MM.1S (cell line): ENCODE data around the gene RNGTT.

Experiments
- CTCF ChIP-seq: fragments of 300-600 bp; sonication (generic); IDR thresholded peaks from 2 replicates; pipeline ENCODE4 v1.5.1; 2016; ENCODE audit warnings: antibody characterized with exemption, low read length, mixed read lengths
- EZH2 ChIP-seq: fragments of 300-600 bp; sonication (generic); optimal IDR thresholded peaks from 2 replicates; pipeline ENCODE3; 2017; ENCODE audit warnings: low read depth, mild to moderate bottlenecking, antibody characterized with exemption, low read length, mixed read lengths

- TF ChIP-seq EZH2 (no peak), CTCF (no peak)
Measured at GRCh38 chr6:88916615-88917208, 46.7 kb downstream of the RNGTT start.
